ENCODE data around the gene SLC25A43.
A peak's percentile ranks its signal among the peaks of the same experiment; 100 is the strongest.
"Not testable (repeated sequence)": the region's sequence is repeated elsewhere in the genome, so short reads cannot be mapped to it uniquely, and the experiment has no call there.

SLC25A43 gene

DNA sequence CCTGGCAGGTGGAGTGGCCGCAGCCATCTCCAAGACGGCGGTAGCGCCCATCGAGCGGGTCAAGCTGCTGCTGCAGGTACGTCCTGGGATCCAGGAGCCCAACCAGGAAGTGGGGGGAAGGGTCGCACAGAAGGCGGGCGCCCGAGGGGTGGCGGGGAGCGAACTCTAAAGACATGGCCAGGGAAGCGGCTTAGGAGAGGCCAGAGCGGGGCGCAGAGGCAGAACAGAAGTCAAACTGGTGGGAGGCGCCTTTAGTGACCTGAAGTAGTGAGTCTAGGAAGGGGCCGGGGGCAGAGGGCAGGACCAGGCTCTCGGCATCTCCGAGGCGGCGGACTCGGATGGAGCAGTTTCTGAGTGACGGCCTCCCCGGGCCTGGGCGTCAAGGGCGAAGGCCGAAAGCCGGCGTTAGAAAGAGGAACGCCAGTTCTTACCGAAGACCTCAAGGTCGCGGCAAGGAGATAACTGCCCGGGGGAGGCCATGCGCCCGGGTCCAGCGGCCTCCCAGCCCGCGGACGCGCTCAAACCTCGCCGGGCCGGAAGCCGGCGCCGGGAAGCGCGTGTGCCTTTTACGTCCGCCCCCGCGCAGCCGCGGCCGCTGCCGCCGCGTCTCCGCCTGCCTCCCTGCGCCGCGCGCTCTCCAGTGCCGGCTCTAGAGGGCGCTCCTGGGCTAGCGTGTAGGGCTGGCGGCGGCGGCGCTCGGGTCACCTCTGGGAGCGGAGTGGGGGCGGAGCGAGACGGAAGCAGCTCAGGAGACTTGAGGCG is 69.6 kb downstream of the SLC25A43 start:
- peak; percentile 51 for DNase-seq

DNA sequence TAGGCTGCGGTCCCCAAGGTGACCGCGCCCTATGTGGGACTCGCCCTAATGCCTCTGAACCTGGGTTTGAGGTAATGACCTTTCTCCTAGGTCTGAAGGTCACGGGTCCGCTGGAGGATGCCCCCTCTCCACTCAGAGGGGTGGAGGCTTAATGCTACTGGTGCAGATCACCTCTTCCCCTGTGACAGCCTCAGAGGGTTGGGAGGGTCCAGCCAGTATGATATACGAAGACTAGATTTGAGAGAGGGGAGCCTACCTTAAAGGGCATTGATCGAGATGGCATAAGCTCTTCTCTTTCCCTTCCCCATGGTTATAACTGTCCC is 70.1 kb downstream of the SLC25A43 start:
- no peak for DNase-seq

DNA sequence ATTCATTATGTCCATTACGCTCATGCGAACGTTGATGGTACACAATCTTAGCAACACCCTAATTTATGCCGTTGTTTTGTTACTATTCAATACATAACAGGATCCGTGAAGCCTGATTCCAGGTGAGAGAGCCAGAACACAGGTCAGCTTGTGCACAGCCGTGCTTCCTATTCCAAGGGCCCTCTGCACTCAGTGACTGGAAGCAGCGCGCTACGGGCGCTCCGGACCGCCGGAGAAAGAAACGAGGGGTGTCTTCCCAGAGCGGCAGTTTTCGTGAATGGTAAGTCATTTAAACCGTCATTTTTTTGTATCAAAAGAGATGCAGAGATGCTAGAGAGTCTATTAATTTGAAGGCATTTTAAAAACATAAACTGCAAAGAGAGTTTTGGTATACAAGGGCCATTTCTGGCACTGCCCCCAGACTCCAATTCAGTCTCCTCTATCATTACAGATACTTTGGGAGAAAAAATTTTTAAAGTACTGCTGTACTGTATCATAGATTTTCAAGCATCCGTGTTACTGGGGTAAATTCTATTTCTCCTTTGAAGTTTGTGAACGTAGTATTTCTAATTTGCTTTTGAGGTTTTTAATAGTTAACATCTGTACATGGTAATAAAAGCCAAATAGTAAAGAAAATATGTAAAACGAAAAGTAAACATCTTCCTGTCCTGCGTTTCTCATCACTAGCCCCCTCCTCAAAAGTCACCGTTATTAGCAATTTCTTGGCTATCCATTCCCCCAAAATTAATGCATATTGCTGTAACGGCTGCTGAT is 75.7 kb downstream of the SLC25A43 start:
- DNase-seq: no peak

DNA sequence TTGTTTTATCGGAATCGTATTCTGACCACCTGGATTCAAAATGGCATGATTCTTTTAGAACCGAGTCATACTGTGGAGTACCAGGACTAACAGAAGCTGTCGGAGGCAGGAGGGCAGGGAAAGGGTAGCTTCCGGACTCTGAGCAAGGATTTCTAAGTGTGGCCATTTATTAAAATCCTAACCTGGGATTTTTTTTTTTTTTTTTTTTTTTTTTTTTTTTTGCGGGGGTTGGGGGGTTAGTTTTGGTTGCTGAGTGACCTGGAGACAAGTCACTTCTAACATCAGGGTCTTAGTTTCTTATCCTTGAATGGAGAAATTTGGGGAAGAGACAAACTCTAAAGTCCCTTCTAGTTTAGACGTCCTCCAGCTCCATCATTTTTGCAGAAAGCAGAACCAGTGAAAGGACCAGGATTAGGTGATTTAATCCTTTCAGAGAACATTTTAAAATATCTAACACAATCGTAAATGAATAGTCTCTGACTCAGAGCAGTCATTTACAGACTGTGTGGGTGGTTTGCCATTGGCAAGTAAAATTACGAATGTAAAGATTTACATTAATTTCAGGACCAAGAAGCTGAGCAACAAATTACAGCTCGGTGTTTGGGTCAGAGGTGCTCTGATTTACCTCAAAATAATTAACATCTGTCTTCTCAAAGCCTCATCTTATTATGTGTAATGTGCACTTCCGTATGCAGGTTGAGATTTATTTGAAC is 76.4 kb downstream of the SLC25A43 start:
- DNase-seq: no peak

DNA sequence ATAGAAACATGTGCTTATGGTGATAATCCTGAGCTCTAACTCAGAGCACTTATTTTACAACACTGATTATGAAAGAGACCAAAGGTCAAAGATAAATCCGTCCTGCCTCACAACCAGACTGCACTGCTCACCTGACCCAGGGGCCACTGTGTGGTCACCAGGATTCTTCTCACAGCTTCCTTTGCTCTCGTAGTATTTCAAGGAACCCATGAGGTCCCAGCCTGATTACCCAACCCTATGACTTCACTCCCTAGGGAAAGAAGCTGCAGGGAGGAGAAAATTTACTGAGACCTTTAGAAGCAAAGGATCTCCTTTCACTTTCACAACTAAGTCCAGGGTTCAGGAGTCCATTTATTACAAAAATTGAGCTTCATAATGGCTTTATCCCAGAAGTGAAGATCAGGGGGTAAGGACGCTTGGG is 78.7 kb downstream of the SLC25A43 start:
- no peak for DNase-seq

DNA sequence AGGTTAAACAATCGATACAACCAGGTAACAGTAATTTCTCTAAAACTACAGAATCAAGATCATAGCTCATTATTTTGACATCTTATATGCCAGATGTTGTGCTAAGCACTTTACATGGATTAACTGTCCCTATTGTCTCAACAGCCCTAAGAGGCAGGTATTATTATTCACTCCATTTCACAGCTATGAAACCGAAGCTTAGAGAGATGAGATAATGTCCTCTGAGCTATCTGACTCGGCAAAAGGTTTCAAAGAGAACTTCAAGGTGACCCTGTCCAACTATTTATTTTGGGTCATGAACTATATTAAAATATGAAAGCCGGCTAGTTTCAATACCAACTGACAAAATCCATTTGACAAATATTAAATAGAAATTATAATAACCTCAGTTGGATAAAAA is 79.4 kb downstream of the SLC25A43 start:
- no peak for DNase-seq

DNA sequence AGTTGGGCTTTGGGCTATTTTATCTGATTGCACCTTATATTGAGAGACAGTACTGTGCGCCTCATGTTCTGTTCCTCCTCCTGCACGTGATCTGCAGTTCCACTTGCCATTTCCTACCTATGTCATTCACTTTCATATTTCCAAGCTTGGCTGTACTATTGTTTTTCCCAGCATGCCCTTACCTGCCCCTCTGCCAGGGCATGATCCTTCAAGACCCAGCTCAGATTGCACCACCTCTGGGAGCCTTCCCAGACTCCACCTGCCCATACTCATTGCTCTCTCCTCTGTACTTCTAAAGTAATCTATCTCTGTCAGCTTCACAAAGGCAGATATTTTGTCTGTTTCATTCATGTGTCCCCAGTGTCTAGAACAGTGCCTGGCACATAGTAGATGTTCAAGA is 80.7 kb downstream of the SLC25A43 start:
- DNase-seq: no peak

DNA sequence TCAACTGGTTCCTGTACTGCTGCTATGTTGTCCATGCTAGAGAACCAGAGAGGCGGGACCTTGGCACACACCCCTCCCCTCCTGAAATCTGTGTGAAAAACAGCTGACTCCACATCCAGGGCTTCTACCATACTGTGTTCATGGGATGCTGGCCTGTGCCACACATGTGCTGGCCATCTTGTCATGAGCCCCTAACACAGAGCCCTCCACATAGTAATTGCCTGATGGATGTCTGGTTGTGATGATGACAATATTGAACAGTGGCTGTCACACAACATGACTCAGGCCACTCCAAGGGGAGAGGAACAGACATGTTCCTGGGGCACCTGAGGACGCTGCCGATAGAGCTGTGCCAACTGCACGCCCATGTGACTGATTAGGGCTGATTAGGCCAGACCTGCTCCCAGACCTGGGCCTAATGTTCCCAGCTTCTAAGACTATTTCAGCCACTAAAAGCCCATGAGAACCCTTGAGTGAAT is 82.2 kb downstream of the SLC25A43 start:
- no peak for DNase-seq

DNA sequence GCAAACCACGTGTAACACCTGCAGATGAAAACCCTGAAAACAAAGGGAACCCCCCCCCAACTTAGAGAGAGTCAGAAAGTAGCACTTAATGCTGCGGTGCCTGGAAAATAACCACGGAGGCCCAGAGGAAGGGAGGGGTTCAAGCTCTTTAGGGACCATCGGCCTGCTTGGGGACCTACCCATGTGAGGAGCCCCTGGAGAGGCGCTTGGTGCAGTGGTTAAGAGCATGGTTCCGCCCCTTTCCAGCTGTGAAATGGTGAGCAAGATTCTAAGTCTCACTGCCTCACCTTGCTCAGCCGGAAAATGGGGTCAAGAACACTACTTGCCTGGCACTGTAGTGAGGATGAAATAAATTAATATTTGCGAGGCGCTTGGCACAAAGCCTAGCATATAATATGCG is 82.9 kb downstream of the SLC25A43 start:
- no peak for DNase-seq

DNA sequence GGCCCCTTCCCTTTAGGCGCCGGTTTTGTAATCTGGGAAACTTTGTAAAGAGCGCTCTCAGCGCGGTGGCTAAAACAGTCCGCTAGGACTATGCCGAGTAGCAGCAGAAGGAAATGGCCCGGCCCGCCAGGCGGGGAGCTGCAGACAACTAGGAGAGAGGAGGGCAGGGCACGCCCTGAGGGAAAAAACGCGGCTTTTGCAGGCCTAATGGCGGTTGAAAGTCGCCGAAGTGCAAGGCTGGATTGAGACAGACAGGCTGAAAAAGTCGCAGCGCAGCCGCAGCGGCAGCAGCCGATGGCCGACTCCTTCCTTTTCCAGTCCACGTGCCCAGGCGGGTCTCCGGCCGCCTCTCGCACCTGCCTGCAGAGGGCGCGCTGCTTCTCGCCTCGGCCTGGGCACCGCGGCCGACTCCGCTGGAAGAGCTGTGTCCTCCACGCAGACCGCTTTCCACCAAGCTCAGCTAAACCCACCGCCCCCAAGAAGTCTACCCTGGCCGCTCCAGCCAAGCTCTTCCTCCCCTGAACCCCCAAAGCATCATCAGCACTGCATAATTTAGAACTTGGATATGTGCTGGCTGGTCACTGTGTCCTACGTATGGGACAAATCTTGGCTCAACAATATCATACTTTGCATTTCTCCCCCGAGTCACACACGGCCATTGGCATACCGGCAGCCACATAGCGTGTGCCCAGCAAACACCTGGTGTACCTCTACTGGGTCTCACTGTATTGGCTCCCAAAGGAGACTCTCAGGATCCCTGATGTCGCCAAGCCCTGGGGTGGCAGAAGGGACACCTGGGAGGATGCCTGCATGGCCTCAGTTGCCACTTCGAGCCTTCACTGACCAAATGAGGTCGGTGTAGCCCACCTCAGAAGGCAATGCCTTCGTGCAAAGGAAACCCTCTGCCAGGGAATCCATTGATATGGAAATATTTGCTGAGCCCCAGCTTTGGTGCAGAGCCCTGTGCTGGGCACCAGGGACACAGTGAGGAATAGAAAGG is 83.6 kb downstream of the SLC25A43 start:
- peak; percentile 48 for DNase-seq

DNA sequence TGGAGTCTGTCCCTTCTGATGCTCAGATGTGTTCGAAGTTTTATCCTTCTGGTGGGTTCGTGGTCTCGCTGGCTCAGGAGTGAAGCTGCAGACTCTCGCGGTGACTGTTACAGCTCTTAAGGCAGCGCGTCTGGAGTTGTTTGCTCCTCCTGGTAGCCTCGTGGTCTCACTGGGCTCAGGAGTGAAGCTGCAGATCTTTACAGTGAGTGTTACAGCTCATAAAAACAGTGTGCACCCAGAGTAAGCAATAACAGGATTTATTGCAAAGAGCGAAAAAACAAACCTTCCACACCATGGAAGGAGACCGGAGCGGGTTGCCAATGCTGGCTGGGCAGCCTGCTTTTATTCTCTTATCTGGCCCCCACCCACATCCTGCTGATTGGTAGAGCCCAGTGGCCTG is 87.6 kb downstream of the SLC25A43 start:
- no peak for DNase-seq

DNA sequence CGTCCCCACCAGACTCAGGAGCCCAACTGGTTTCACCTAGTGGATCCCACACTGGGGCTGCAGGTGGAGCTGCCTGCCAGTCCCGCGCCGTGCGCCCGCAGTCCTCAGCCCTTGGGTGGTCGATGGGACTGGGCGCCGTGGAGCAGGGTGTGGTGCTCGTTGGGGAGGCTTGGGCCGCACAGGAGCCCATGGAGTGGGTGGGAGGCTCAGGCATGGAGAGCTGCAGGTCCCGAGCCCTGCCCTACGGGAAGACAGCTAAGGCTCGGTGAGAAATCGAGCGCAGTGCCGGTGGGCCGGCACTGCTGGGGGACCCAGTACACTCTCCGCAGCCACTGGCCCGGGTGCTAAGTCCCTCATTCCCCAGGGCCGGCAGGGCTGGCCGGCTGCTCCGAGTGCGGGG is 88.6 kb downstream of the SLC25A43 start:
- DNase-seq: not testable (repeated sequence)

DNA sequence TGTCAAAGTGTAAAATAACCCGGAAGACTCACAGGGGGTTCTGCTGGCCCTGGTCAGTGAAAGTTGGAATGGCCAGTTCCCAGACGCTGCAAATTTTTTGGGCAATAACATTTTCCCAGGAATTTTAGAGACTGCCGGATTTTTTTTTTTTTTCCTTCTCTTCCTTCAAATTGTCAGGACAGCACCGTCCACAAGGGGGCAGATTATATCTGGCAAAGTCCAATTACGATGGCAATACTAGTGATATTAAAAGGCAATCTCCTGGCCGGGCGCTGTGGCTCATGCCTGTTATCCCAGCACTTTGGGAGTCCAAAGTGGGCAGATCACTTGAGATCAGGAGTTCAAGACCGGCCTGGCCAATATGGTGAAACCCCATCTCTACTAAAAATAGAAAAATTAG is 89.6 kb downstream of the SLC25A43 start:
- DNase-seq: no peak

DNA sequence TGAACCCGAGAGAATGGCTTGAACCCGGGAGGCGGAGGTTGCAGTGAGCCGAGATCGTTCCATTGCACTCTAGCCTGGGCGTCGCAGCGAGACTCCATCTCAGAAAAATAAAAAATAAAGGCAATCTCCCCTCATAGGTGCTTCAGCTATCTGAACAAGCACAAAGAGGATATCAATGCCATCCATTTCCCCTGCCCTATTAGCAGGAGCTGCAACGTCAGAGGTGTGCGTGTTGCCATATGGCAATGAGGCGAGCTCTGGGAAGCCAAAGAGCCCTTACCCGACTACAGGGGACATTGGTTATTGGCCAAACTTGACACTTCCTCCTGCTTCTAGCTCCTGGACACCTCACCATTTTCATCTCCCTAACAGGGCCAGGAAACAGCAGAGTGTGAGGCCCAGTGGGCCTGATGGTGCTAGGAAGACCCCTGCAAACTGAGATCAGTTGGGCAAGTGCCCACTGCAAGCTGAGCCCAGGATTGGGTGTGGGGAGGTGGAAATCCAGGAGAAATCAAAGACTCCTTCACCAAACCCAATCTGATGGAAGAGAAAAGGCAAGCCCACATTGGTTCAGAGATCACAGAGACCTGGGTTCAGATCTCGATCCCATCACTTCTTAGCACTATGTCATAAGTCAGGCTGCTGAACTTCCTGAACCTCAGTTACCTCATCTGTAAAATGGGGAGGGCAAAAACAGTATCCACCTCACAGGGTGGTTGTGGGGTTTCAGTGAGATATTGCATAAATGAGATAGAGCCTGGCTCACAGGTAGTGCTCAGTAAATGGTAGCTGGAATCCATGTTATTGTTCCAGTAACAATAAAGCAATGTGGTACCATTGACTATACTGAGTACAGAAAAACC is 90.3 kb downstream of the SLC25A43 start:
- DNase-seq: no peak

DNA sequence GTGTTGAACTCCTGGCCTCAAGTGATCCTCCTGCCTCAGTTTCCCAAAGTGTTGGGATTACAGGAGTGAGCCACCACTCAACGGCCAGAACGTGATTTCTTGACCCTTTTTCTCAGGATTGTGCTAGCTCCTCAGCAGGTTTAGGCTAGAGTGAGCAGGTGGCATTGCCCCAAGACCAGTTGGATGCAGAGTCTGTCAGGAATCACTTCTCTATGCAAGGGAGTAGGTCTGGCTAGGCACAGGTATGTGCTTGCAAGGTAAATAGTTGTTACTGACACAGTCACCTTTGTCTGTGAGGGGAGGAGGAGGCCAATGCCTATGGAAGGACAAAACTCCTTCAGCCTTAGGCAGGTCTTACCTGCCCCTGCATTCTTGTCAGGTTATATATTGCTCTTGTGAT is 93.3 kb downstream of the SLC25A43 start:
- DNase-seq: no peak

DNA sequence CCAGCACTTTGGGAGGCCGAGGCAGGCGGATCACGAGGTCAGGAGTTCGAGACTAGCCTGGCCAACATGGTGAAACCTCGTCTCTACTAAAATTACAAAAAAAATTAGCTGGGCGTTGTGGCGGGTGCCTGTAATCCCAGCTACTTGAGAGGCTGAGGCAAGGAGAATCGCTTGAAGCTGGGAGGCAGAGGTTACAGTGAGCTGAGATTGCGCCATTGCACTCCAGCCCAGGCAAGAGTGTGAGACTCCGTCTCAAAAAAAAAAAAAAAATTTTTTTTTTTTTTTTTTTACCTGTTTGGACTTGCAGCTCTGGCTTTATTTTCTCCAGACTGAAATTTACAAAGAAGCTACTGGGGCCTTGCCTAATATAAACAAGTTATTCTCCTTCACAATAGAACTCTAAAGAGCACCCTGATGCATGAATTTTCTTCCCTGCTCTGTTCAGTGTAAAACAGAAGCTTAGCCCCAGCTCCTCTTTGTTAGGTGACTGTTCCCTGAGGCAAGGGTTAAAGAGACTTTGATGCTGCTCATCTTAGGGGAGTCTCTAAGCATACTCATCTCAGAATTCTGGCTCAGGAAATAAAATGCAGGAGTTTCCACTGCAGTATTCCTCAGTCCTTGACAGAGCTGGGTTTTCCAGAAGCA is 94.8 kb downstream of the SLC25A43 start:
- DNase-seq: not testable (repeated sequence)

DNA sequence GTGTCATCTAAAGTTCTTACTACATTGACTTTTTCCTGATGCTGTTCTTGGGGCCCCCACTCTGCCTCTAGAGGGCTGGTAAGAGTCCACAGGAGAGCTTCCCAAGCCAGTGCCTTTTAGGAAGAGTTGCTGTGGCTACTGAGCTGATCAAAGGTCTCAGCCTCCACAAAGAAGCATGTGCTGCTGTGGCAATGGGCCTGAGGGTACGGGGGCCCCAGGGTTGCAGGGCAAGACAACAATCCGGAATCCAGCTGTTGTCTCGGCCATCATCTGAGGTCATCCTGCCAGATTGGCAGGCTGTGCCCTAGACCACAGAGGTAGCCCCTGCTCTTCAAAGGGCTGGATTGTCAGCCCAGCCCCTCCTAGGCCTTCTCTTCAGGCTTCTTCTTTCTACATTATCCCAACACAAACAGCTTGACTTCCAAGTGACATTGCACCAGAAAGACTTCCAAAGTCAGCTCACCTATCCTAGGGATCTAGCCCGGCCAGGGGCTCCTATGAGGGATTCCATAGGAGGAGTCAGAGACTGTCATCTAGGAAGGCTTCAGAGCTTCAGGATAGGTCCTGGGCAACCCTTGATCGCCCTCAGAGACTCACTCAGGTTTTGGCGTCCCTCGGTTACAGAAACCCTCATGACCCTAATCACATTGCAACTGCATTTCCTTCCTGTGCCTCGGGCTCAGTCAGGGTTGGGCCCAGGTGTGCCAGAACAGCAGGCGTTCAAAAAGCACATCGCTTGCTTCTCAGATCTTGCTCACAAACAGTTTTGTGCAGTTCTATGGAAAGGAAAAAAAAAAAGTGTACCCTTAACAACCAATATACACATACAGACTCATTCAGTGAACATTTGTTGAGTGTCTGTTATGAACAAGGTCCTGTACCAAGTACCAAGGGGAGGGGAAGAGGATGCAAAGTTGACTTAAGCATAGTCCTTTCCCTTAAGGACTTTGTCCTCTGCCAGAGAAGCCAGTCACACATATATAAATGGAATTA is 96.9 kb downstream of the SLC25A43 start:
- DNase-seq: no peak

DNA sequence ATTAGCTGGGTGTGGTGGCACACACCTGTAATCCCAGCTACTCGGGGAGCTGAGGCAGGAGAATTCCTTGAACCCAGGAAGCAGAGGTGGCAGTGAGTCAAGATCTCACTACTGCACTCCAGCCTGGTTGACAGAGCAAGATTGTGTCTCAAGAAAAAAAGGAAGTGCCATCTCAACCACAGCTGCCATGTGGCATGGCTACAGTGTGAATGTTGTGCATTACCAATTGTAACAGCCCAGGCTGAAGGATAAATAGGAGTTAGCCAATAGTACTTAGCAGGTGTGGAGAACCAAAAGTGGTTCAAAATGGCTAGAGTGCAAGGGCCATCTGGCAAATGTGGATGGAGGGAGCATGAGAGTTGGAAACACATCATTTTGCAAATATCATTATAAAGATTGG is 98.0 kb downstream of the SLC25A43 start:
- no peak for DNase-seq

DNA sequence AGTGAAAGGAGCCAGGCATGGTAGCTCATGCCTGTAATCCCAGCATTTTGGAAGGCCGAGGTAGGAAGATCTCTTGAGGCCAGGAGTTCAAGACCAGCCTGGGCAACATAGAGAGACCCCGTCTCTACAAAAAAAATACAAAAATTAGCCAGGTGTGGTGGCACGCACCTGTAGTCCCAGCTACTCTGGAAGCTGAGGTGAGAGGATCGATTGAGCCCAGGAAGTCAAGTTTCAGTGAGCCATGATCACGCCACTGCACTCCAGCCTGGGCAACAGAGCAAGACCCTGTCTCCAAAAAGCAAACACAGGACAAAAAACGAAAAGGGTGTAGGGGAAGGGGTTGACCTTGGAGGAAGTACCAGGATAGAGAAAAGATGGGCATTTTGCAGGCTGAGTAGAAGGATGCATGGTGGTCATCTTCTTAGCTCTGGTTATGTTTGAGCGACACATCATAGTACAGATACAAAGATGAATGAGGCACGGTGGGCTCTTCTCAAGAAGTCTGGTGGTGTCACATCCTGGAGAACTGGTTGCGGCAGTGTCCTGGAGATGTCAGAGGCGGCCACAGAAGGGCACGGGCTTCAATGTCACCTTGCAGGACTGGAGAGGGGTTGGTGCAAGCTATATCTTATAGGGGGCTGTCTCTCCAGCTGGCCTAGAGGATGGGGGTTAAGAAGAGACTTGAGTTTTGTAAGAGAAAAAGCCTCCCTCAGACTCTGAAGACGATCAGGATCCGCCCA is 101.1 kb downstream of the SLC25A43 start:
- DNase-seq: no peak

All from NCI-H510A (cell line).